ENCODE measurements around the gene FOXD3.
"Not testable (repeated sequence)": the region's sequence is repeated elsewhere in the genome, so short reads cannot be mapped to it uniquely, and the experiment has no call there.

Gene FOXD3

DNA sequence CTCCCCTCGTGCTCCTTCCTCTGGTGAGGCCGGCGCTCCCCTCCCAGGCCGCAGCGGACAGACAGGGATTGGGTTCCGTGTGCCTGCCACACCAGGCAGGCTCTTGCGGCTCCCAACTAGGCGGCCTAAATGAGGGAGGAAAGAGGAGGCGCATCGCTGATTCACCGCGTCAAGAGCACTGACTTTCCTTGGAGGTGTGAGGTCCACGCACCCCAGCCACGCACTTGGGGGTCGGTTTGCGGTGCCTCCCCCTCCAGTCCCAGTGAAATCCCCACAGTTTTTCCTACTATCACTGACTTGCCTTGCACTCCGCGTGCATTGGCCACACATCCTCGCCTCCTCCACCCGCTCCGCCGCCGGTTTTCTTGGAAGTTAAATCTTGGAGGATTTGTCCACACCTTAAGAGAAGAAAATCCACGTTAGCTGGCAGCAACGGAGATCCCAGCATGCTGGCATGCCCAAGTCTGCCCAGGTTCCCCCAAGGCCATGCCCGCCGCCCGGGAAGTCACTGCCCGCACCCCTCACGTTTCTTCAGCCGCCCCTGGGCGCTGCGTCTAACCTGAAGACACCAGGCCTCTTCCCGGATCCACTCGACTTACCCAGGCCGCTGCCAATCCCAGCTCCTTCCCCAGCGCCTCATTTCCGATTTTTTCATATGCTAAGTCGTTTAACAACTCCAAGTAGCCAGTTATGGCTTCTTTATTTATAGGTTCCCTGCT is 1.1 kb upstream of the FOXD3 start:
- no peak for DNase-seq

DNA sequence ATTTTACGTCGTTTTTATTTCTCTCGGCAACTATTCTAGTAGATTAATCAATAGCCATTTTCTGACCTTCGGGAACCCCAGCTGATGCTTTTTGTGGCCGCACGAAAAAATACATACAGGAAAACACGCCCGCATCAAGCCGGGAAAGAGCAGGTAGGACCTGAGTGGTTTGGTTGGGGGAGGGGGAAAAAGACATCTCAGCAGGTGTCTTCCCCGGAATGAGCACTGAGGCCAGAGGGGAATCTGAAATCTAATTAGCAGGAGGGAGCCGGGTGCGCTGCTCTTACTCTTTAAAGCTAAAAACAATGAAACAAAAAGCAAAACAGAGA is 618 bp upstream of the FOXD3 start:
- no peak for DNase-seq

DNA sequence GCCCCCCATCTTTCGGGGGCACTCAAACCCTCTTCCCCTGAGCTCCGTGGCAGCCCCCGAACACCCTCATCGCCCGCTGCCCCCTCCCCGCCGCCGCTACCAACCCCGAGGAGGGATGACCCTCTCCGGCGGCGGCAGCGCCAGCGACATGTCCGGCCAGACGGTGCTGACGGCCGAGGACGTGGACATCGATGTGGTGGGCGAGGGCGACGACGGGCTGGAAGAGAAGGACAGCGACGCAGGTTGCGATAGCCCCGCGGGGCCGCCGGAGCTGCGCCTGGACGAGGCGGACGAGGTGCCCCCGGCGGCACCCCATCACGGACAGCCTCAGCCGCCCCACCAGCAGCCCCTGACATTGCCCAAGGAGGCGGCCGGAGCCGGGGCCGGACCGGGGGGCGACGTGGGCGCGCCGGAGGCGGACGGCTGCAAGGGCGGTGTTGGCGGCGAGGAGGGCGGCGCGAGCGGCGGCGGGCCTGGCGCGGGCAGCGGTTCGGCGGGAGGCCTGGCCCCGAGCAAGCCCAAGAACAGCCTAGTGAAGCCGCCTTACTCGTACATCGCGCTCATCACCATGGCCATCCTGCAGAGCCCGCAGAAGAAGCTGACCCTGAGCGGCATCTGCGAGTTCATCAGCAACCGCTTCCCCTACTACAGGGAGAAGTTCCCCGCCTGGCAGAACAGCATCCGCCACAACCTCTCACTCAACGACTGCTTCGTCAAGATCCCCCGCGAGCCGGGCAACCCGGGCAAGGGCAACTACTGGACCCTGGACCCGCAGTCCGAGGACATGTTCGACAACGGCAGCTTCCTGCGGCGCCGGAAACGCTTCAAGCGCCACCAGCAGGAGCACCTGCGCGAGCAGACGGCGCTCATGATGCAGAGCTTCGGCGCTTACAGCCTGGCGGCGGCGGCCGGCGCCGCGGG is 837 bp downstream of the FOXD3 start:
- DNase-seq = peak; percentile 44

DNA sequence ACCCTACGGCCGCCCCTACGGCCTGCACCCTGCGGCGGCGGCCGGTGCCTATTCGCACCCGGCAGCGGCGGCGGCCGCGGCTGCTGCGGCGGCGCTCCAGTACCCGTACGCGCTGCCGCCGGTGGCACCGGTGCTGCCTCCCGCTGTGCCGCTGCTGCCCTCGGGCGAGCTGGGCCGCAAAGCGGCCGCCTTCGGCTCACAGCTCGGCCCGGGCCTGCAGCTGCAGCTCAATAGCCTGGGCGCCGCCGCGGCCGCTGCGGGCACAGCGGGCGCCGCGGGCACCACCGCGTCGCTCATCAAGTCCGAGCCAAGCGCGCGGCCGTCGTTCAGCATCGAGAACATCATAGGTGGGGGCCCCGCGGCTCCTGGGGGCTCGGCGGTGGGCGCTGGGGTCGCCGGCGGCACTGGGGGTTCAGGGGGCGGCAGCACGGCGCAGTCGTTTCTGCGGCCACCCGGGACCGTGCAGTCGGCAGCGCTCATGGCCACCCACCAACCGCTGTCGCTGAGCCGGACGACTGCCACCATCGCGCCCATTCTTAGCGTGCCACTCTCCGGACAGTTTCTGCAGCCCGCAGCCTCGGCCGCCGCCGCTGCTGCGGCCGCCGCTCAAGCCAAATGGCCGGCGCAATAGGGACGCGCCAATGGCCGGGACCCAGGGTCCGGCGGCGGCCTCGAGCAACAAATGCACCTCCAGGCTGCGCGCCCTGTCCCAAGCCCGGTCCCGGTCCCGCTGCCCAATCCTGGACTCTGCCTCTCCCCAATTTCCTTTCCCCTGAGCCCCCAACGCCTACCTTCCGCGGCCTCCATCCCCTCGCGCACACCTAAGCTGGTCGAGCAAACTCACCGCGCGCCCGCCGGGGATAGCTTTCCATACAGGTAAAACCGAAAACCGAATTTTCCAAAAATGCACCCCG is 1.8 kb downstream of the FOXD3 start:
- DNase-seq = no peak

DNA sequence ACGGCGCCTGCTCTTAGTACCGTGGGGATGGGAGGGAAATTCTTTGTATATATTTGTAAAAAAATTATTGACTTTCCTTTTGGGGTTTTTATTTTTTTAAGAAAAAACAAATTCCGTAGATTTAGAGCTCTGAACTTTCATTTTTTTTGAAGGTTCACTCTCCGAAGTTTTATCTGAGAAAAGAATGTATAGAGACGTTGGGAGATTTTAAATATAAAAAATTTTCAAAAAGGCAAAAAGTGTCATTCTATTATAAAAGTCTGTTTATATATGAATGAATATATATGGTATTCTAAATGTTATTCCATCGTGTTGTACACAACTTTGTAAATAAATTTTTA is 2.4 kb downstream of the FOXD3 start:
- DNase-seq = no peak

DNA sequence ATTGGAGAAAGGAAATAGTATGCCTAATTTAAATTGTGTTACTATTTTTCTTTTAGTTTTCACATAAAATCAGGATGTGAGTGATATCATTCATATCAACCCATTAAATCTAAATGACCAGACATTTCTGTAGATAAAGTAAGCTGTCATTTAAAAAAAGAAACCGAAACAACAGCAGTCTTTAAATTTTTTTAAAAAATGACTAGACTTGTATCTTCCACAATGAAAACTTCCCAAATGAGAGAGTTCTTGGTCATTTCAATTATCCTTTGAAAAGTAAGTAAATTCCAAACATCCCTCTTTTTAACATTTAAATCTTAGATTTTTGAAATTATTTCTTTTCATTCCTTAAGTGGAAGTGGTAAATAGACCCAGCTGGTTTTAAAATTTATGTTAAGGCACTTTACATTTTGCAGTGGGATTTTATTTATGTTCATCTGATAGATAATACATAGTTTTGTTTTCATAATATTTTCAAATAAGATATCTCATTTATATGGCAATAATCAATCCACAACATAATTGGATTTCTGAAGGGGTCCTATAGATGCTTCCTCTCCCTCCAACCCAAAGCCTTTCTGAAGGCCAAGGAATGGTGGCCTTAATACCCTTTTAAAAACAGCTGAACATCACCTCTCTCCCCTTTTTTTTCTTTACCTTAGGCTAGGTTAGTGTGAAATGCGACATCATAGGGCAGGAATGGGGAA is 3.1 kb downstream of the FOXD3 start:
- no peak for DNase-seq

DNA sequence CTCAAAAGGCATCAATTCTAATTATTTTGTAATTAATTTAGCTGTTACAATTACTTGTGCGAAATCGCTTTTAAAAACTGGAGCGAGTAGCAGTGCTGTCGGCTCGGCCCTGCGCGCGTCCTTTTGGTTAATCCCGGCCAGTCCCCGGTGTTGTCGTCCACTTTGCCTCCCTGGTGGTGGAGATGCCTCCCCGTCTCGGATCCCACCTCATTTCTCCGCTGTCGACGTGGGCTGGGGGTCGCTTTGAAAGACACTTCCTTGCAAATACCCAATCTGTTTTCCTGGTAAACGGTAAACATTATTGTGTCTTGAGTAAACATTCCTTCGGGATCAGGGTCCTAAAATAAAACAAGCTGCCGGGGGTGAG is 3.7 kb downstream of the FOXD3 start:
- DNase-seq = no peak

DNA sequence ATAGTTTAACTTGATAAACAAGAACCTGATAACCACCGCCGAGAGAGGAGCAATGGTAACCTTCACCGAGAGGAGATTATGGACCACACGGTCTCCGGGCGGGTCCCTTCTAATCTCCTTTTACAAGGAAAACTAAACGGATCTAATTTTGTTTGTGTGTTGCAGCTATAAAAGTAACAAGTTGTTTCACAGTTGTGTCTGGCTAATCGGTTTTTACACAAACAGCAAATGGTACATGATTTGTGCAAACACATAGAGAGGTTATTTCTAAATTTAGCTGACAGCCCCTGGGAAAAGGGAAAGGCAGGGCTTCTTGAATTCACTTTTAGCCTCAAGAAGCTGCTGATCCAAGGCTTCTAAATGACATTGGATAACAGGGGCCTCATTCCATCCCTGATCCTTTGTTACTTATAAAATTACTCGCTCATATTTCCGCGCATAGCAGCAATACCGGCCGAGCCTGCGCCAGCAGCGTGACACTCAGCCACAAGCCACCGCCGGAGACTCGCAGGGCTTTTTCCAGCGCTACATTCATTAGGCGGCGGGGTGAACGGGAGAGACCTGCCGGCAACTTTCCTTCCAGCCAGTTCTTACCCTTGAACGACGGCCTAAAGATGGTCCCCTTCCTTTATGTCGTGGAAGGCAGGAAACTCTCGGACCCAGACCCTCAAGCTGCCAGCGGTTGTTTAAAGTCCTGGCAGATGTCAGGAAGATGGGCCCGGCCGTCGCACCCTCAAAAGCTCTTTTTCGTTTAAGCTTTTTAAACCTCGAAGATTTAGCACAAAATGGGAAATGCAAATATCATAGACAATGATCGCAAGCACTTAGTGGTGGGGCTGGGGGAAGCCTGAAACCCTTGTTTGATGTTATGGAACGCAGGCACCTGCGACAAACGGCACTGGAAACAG is 4.4 kb downstream of the FOXD3 start:
- no peak for DNase-seq

DNA sequence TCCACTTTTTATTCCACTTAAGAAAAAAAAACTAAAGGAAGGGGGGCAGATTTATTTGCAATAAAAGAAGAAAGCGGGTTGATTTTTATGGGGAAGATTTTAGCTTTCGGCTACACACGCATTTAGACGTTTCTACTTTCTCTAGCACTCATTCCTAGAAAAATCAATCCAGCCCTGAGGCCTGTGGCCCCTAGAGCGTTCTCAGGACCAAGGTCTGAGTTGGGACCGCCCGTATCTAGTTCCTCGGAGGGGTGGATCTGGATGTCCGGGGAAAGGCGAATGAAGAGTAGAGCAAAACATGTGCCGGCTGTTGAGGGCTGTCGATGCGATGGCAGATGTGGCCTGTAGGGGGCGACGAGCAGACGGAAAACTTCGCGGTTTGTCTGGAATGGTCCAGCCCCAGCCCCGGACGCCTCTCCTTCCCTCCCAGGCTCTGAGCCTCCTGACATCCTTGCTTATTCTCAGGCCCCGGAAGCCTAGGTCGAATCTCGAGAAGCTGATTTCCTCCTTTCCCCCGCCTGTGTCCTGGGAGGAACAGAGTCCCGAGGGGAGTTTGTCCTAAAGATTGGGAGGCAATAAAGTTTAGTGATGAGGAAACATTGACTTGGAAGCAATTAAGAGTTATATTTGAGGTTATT is 5.2 kb downstream of the FOXD3 start:
- peak; percentile 42 for DNase-seq

DNA sequence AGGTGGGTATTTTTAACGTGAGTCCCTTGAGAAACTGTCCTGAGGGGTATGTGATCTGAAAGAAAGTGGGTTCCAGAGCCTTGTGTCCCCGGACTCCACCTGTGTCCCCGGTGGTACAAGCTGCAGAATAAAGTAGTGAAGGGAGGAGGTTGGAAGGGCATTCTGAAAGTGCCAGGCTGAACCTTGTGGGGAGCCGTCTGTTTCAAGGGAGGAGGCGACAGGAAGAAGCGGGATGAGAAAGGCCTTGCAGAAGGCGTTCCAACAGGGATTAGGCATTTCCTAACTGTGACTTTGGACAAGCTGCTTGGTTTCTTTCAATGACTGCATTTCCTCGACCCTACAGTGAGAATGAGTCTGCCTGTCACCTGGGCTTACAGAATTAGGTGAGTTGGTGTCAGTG is 5.8 kb downstream of the FOXD3 start:
- no peak for DNase-seq

DNA sequence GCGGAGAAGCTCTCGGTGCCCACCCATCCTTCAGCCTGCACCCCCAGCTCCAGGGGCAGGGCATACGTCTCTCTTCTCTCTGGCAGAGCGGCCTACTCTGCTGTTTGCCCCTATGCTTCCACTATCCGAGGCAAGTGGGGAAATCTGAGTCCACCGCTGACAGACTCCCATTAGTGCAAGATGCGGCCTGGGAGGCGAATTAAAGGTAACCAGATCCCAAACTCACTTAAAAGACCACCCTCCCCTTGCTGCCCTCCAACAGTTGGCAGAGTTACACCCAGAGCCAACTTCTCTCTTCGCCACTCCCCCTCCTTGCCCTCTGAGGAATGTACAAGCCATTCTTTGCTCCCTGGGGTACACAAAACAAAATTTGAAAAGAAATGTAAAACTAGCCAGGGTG is 6.4 kb downstream of the FOXD3 start:
- no peak for DNase-seq

DNA sequence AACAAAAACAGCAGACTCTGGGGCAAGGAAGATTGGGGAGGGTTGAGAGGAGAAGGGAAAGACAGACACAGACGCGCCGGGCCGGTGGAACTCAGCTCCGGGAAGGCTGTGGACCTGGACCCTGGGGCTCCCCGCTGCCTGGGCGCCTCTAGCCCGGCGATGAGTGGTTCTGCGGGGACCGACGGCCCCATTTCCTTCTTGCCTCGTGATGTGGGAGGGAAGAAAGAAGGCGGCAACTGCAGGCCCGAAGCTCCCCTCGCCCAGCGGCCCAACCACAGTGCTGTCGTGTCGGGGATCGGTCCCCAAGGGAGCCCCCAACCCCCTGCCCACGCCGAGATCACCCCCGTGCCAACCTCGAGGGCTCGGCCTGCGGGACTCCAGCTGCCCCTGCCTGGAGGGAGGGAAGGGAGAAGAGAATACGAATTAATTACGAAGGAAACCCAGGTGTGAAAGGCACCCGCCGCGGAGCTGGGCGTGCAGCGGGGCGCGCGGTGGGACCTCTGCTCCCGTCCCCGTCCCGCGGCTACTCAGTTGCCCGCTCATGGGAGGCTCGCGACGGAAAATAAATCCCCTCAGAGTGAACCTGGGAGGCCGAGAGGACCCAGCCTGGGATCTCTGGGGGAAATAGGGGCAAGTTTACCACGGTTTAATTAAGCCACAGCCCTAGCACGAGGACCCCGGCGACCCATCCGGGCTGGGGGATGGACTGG is 7.4 kb downstream of the FOXD3 start:
- no peak for DNase-seq

DNA sequence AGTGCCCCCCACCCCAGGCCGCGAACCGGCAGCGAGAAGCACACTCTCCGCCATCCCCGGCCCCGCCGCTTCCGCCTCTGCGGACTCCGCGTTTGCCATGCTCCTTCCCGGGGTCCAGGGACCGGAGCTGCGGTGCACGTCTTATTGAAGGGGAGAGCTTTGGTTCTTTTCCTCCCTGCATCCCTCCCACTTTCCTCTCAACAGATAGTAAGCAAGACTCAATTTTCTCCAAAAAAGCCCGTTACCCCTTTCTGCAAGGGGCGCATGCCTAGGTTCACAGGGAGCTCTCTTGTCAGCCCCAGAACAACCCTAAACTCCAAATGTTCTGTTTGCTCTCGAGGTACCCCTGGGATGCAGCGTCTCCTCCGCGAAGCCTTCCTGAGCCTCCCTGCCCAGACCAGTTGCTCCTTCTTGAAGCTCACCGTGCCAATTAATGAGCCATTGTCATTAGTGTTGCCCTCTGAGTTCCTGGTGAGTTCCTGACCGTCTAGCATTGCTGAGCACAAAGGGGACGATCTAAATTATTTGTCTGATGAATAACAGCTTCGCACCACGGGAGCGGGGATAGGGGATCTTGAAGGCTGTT is 8.1 kb downstream of the FOXD3 start:
- no peak for DNase-seq

DNA sequence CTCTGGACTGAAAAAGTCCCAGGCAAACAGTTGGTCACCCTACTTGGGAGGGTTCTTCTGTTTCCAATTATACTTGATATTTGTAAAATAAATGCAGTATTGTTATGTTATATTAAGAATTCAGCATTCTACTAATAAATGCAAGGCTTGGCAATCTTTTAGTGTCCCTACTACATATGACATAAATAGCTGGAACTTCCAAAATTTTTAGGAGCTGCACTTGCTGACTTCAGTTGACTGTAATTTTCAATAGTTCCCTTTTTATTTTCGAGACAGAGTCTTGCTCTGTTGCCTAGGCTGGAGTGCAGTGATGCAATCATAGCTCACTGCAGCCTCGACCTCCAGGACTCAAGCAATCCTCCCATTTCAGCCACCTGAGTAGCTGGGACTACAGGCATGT is 20.0 kb downstream of the FOXD3 start:
- no peak for DNase-seq

DNA sequence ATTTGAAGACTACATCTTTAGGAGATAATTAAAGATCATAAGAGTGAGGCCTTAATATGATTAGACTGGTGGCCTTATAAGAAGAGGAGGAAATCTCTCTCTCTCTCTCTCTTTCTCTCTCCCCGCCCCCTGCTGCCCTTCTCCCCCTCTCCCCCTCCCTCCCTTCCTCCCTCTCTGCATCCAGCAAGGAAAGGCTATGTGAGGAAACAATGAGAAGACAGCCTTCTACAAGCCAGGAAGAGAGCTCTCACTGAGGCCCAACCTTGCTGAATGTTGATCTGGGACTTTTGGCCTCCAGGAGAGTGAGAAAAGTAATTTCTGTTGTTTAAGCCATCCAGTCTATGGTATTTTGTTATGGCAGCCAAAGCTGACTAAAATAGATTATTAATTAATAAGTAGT is 21.6 kb downstream of the FOXD3 start:
- DNase-seq = no peak

DNA sequence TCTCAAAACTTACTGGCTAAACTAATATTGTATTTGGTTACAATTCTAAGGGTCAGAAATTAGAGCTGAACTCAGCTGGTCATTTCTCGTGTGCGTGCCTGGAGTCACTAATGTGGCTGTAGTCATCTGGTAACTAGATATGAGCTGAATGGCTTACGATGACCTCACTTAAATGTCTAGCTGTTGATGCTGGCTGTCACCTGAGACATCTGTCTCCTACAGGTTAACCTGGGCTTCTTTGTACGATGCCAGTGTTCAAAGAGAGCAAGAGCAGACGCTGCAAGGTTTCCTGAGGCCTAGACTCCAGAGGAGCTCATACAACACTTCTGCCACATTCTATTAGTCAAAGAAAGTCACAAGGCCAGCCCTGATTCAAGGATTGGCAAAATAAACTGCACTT is 28.0 kb downstream of the FOXD3 start:
- DNase-seq = no peak

DNA sequence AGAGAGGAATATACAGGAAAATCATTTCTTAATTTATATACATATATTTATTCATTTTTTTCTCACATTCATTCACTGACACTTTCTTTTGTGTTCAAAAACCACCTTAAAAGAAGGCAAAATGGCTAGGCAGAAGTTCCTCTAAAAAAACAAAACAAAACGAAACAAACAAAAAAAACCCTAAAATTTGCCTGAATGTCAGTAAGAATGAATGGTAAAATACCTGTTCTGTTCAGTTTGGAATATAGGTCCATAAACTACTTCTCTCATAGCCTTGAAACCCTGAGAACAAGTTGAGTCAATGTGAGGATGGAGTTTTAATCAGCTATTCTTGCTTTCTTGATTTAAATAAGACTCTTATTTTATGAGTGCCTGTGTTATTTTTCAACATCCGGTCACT is 30.4 kb downstream of the FOXD3 start:
- no peak for DNase-seq

DNA sequence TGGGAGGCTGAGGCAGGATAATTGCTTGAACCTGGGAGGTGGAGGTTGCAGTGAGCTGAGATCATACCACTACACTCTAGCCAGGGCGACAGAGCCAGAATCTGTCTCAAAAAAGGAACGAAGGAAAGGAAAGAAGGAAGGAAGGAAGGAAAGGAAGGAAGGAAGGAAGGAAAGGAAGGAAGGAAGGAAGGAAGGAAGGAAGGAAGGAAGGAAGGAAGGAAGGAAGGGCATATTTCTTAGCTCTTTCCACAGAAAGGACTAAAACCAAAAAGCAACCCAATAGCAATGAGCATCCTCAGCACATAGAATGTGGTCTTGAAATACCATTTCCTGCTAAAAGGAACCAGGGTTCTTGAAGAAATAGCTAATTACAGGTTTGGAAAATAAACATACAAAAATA is 33.9 kb downstream of the FOXD3 start:
- DNase-seq = not testable (repeated sequence)

DNA sequence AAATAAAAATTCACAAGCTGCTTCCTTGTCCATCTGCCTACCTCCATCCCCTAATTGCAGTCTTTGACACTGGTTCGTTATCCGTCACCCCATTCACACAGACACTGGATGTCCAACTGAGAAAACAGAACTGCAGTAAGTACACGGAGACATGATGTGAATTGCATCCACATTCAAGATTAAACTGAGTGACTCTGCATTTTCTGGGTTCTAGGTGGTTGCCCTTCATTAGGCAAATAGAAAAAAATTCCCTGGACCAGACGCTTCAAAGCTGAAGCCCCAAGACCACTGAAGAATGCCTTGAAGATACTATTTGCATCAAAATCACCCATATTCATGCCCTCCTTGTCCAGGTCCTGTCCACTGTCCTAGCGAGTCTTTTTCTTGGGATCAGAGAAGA is 37.2 kb downstream of the FOXD3 start:
- DNase-seq = no peak

DNA sequence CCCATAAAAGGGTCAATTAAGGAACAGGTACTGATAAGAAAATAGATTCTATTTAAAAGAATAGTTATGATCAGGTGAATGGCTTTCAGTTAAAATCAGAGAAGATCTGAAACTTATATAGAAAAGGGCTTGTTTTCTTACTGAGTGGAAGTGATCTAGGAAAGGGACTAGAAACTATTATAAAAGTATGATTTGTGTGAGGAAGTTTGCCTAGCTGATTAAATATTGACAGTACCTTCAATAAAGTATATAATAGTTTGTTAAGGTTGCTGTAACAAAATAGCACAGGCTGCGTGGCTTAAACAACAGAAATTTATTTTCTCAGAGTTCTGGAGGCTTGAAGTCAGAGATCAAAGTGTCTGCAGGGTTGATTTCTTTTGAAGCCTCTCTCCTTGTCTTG is 39.7 kb downstream of the FOXD3 start:
- DNase-seq = no peak
